Measurements from ENCODE around the gene WDR86.

Gene WDR86

DNA sequence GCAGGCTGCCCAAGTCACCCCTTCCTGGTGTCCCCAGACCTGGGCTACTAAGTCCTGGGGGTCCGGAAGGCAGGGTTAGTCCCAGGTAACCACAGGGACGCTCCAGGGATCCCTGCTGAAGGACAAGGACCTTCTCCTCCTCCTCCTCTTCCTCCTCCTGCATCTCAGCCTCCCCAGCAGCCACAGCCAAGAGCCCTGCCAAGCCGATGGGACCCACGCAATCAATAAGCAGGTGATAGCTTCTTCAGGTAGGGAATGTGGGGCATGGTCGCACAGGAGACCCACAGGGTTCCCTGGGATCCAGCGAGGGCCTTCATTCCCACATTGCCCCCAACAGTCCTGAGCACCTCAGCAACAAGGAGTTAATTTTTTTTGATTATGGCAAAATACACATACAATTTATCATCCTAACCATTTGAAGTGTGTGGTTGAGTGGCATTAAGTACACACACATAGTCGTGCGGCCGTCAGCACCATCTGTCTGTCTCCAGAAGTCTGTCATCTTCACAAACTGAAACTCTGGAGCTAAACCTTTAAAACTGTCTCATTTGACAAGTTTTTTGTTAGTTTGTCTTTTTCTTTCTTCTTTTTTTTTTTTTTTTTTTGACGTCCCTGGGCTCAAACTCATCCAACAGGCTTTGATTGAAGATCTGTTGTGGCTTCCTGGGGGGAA lies 18.0 kb upstream of the WDR86 start:
- TF ChIP-seq RARB (CRISPR knock-in tag; IDR thresholded peaks at IDR 0.05) (no peak), TCF4 (CRISPR knock-in tag; IDR thresholded peaks at IDR 0.05; ENCODE audit: borderline replicate concordance) (no peak), ZFP30 (CRISPR knock-in tag; IDR thresholded peaks at IDR 0.05) (no peak), ZC3H10 (CRISPR knock-in tag; IDR thresholded peaks at IDR 0.05) (no peak), PPARA (CRISPR knock-in tag; IDR thresholded peaks at IDR 0.05; ENCODE audit: borderline replicate concordance) (no peak), ESRRG (CRISPR knock-in tag; IDR thresholded peaks at IDR 0.05) (no peak), ZNF70 (CRISPR knock-in tag; IDR thresholded peaks at IDR 0.05) (no peak)
- TF ChIP-seq, protein P1, sequence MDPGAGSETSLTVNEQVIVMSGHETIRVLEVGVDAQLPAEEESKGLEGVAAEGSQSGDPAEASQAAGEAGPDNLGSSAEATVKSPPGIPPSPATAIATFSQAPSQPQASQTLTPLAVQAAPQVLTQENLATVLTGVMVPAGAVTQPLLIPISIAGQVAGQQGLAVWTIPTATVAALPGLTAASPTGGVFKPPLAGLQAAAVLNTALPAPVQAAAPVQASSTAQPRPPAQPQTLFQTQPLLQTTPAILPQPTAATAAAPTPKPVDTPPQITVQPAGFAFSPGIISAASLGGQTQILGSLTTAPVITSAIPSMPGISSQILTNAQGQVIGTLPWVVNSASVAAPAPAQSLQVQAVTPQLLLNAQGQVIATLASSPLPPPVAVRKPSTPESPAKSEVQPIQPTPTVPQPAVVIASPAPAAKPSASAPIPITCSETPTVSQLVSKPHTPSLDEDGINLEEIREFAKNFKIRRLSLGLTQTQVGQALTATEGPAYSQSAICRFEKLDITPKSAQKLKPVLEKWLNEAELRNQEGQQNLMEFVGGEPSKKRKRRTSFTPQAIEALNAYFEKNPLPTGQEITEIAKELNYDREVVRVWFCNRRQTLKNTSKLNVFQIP (CRISPR knock-in tag; IDR thresholded peaks at IDR 0.05; ENCODE audit: borderline replicate concordance, low read depth), result no peak
- no peak for ATAC-seq

DNA sequence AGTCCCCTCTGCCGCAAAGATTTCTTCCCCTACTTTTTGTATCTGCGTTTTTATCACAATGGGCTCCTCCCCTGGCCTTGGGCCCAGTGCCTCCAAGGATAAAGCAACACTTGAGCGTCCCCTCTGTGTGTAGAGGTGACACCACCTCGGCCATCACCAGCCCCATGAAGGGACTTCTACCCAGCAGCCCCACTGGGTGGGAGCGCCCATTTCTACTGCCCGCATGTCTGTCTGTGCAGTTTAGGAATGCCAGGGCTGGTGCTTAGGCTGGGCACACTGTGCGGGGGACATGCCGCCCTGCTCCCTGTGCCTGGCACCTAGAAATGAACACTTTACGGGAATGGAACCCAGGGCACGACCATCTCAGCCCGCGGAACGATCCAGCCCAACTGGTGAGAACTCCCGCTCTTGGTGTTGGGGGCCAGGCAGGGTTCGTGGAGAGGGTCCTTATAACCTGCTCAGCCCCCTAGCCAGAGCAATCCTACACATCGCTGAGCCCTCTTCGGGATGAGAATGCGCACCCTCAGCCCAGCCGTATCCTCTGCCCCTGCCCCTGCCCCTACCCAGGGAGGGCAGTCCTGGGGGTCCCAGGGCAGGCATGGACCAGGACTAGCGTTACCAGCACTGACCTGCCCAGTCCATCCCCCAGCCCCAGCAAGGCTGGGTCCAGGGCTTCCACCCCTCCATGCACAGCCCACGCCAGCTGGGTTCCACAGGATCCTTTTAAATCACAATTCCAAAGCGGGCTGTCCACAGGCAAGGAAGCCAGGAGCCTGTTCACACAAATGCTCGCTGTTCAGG lies 17.3 kb upstream of the WDR86 start:
- TF ChIP-seq, protein P2, sequence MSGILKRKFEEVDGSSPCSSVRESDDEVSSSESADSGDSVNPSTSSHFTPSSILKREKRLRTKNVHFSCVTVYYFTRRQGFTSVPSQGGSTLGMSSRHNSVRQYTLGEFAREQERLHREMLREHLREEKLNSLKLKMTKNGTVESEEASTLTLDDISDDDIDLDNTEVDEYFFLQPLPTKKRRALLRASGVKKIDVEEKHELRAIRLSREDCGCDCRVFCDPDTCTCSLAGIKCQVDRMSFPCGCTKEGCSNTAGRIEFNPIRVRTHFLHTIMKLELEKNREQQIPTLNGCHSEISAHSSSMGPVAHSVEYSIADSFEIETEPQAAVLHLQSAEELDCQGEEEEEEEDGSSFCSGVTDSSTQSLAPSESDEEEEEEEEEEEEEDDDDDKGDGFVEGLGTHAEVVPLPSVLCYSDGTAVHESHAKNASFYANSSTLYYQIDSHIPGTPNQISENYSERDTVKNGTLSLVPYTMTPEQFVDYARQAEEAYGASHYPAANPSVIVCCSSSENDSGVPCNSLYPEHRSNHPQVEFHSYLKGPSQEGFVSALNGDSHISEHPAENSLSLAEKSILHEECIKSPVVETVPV (CRISPR knock-in tag; IDR thresholded peaks at IDR 0.05), result 0 out of 2 replicates have a peak, but pooled peaks have one; percentile 9
- TF ChIP-seq ZNF8 (CRISPR knock-in tag; IDR thresholded peaks at IDR 0.05), result no peak
- TF ChIP-seq CSDC2 (CRISPR knock-in tag; IDR thresholded peaks at IDR 0.05), result peak; percentile 74; the same call in 1 of the 2 replicates
- no peak for TF ChIP-seq ESRRG (CRISPR knock-in tag; IDR thresholded peaks at IDR 0.05)
- ATAC-seq, result 0 out of 3 replicates have a peak, but pooled peaks have one; percentile 8

DNA sequence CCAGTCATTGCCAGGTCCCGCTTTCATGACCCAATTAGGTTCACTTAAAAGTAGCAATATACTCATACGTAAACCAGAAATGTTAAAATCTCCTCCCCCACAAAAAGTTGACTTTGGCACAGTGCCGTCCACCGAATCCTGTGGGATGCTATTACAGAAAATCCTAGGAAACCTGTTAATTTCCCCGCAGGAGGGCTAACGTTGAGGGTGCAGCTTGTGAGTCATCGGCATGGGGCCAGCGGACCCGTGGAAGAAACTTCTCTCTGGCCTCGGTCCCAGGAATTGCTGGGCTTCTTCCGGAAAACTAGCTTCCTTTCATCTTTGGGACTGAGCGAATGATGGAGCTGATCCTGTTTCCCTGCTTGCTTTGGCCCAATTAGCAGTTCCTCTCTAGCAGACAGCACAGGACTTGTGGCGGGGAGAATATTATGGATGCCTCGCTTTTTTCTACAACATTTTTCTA lies 16.6 kb upstream of the WDR86 start:
- ATAC-seq, result peak; percentile 55
- TF ChIP-seq CSDC2 (CRISPR knock-in tag; IDR thresholded peaks at IDR 0.05), result peak; percentile 58; the same call in 1 of the 2 replicates
- TF ChIP-seq ZNF565 (CRISPR knock-in tag; conservative IDR thresholded peaks at IDR 0.05; ENCODE audit: low read depth), result no peak
- TF ChIP-seq, protein P3, sequence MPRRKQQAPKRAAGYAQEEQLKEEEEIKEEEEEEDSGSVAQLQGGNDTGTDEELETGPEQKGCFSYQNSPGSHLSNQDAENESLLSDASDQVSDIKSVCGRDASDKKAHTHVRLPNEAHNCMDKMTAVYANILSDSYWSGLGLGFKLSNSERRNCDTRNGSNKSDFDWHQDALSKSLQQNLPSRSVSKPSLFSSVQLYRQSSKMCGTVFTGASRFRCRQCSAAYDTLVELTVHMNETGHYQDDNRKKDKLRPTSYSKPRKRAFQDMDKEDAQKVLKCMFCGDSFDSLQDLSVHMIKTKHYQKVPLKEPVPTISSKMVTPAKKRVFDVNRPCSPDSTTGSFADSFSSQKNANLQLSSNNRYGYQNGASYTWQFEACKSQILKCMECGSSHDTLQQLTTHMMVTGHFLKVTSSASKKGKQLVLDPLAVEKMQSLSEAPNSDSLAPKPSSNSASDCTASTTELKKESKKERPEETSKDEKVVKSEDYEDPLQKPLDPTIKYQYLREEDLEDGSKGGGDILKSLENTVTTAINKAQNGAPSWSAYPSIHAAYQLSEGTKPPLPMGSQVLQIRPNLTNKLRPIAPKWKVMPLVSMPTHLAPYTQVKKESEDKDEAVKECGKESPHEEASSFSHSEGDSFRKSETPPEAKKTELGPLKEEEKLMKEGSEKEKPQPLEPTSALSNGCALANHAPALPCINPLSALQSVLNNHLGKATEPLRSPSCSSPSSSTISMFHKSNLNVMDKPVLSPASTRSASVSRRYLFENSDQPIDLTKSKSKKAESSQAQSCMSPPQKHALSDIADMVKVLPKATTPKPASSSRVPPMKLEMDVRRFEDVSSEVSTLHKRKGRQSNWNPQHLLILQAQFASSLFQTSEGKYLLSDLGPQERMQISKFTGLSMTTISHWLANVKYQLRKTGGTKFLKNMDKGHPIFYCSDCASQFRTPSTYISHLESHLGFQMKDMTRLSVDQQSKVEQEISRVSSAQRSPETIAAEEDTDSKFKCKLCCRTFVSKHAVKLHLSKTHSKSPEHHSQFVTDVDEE (CRISPR knock-in tag; IDR thresholded peaks at IDR 0.05), result no peak
- peak; percentile 82; the same call in 1 of the 2 replicates for TF ChIP-seq ZFP3 (CRISPR knock-in tag; IDR thresholded peaks at IDR 0.05)
- TF ChIP-seq ZNF8 (CRISPR knock-in tag; IDR thresholded peaks at IDR 0.05), result no peak
- TF ChIP-seq ZNF70 (CRISPR knock-in tag; IDR thresholded peaks at IDR 0.05), result no peak
- TF ChIP-seq OSR1 (CRISPR knock-in tag; IDR thresholded peaks at IDR 0.05), result no peak
- no peak for TF ChIP-seq ZFP30 (CRISPR knock-in tag; IDR thresholded peaks at IDR 0.05)
- no peak for TF ChIP-seq PPARA (CRISPR knock-in tag; IDR thresholded peaks at IDR 0.05; ENCODE audit: borderline replicate concordance)
- TF ChIP-seq, protein P1 (CRISPR knock-in tag; IDR thresholded peaks at IDR 0.05; ENCODE audit: borderline replicate concordance, low read depth), result no peak
- no peak for TF ChIP-seq RARB (CRISPR knock-in tag; IDR thresholded peaks at IDR 0.05)
- TF ChIP-seq ISL1 (CRISPR knock-in tag; IDR thresholded peaks at IDR 0.05), result peak; percentile 89
- TF ChIP-seq TOX (CRISPR knock-in tag; IDR thresholded peaks at IDR 0.05; ENCODE audit: borderline replicate concordance), result peak; percentile 57; the same call in 1 of the 2 replicates
- TF ChIP-seq ARNTL (CRISPR knock-in tag; IDR thresholded peaks at IDR 0.05; ENCODE audit: borderline replicate concordance, low read depth), result no peak
- 0 out of 2 replicates have a peak, but pooled peaks have one; percentile 3 for TF ChIP-seq TCF4 (CRISPR knock-in tag; IDR thresholded peaks at IDR 0.05; ENCODE audit: borderline replicate concordance)
- TF ChIP-seq GLIS3 (CRISPR knock-in tag; IDR thresholded peaks at IDR 0.05), result no peak; the same call in 1 of the 2 replicates
- no peak for TF ChIP-seq ZC3H10 (CRISPR knock-in tag; IDR thresholded peaks at IDR 0.05)
- no peak for TF ChIP-seq BACH2 (CRISPR knock-in tag; IDR thresholded peaks at IDR 0.05; ENCODE audit: borderline replicate concordance)
- TF ChIP-seq ESRRG (CRISPR knock-in tag; IDR thresholded peaks at IDR 0.05), result 0 out of 2 replicates have a peak, but pooled peaks have one; percentile 33
- peak; percentile 48; the same call in 1 of the 2 replicates for TF ChIP-seq SNAI2 (CRISPR knock-in tag; IDR thresholded peaks at IDR 0.05)
- TF ChIP-seq, protein P4, sequence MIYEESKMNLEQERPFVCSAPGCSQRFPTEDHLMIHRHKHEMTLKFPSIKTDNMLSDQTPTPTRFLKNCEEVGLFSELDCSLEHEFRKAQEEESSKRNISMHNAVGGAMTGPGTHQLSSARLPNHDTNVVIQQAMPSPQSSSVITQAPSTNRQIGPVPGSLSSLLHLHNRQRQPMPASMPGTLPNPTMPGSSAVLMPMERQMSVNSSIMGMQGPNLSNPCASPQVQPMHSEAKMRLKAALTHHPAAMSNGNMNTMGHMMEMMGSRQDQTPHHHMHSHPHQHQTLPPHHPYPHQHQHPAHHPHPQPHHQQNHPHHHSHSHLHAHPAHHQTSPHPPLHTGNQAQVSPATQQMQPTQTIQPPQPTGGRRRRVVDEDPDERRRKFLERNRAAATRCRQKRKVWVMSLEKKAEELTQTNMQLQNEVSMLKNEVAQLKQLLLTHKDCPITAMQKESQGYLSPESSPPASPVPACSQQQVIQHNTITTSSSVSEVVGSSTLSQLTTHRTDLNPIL (CRISPR knock-in tag; IDR thresholded peaks at IDR 0.05; ENCODE audit: low read depth), result peak; percentile 56; the same call in 1 of the 2 replicates
- TF ChIP-seq, protein P2 (CRISPR knock-in tag; IDR thresholded peaks at IDR 0.05), result no peak

All from SK-N-SH treated with all-trans-retinoic acid at 6 μM for 48 hours (cell line).